Endothelial cell of umbilical vein (primary cell): ENCODE data around the gene C5AR2. TPM values are rescaled to one million over a fixed set of nuclear protein-coding genes. Genes with fewer than 3 reads are reported as not detected.

ENCODE experiments used
- BruUV-seq: library from RNA; stranded (reverse); fragments of 400-500 nt; replicated peaks from 2 replicates; lab custom pipeline; 2021; lab: Mats Ljungman, UMichigan
- CTCF ChIA-PET: fragments of 300-600, 350-600 bp; sonication (Branson Sonifier 250); formaldehyde crosslinking; loops from one replicate; lab custom pipeline; 2021; ENCODE audit warnings: antibody characterized with exemption, inconsistent platforms; lab: Charles Lee
- POLR2A ChIA-PET: fragments of 300-600, 350-600 bp; sonication (Branson Sonifier 250); formaldehyde crosslinking; loops from one replicate; lab custom pipeline; 2021; ENCODE audit warnings: antibody characterized with exemption, inconsistent platforms; lab: Charles Lee
- DNase-seq: peaks from one replicate; pipeline ENCODE4 v3.0.0-alpha.2; 2011; ENCODE audit warnings: low read depth, low spot score
- FAIRE-seq: peaks from 2 replicates; lab custom pipeline; 2011; peaks lifted over from hg19 to GRCh38; lab: Jason Lieb, UNC
- H2AFZ ChIP-seq: 2 replicates; pipeline ENCODE4 v1.6.0; 2012; ENCODE audit warnings: low read depth, low read length, control low read depth, inconsistent platforms
- H3K27ac ChIP-seq: 2 replicates; pipeline ENCODE4 v1.5.1; 2011; ENCODE audit warnings: low read depth, mild to moderate bottlenecking, control low read depth, low read length, moderate library complexity; ENCODE audit not compliant: insufficient read depth
- H3K27me3 ChIP-seq, 2 experiments: 2 replicates each; pipeline versions ENCODE4 v1.6.0 to v1.6.1; 2011; ENCODE audit warnings: low read length in 2 of 2, mixed read lengths in 1 of 2; ENCODE audit not compliant: control insufficient read depth in 2 of 2, insufficient read depth in 2 of 2
- H3K36me3 ChIP-seq, 2 experiments: 2 replicates in 1 of 2; 3 replicates in 1 of 2; pipeline ENCODE4 v1.5.1; 2011; ENCODE audit warnings: low read length in 2 of 2, mild to moderate bottlenecking in 1 of 2, moderate library complexity in 1 of 2; ENCODE audit not compliant: control insufficient read depth in 2 of 2, insufficient read depth in 2 of 2; ENCODE audit errors: extremely low read depth in 1 of 2
- H3K4me1 ChIP-seq: 3 replicates; pipeline ENCODE4 v1.5.1; 2011; ENCODE audit warnings: mild to moderate bottlenecking, low read length; ENCODE audit not compliant: control insufficient read depth, insufficient read depth; ENCODE audit errors: extremely low read depth
- H3K4me2 ChIP-seq: 2 replicates; pipeline ENCODE4 v1.6.1; 2011; ENCODE audit warnings: low read length, control low read depth, mixed read lengths; ENCODE audit not compliant: insufficient read depth
- H3K4me3 ChIP-seq, 3 experiments: fragments of 200-600 bp in 1 of 3; sonication (generic), shearing (Covaris generic) in 1 of 3; replicated peaks in 1 of 3; 2 replicates each; pipeline ENCODE4 v1.5.1; 2011 to 2016; ENCODE audit warnings: control low read depth in 3 of 3, low read length in 3 of 3, mild to moderate bottlenecking in 2 of 3, inconsistent platforms in 1 of 3, low read depth in 1 of 3, moderate library complexity in 1 of 3; ENCODE audit not compliant: insufficient read depth in 1 of 3
- H3K79me2 ChIP-seq: 2 replicates; pipeline ENCODE4 v1.6.0; 2012; ENCODE audit warnings: low read length, inconsistent platforms; ENCODE audit not compliant: control insufficient read depth, insufficient read depth
- H3K9ac ChIP-seq: replicated peaks from 2 replicates; pipeline ENCODE3; 2011; ENCODE audit warnings: low read length, control low read depth; ENCODE audit not compliant: insufficient read depth; ENCODE audit errors: extremely low read depth
- H3K9me1 ChIP-seq: replicated peaks from 3 replicates; pipeline ENCODE4 v1.6.0; 2011; ENCODE audit warnings: mild to moderate bottlenecking, low read length; ENCODE audit not compliant: control insufficient read depth, insufficient read depth; ENCODE audit errors: extremely low read depth
- H3K9me3 ChIP-seq: replicated peaks from 2 replicates; pipeline ENCODE4 v1.5.1; 2012; ENCODE audit warnings: low read length, inconsistent platforms; ENCODE audit not compliant: control insufficient read depth, insufficient read depth
- H4K20me1 ChIP-seq: replicated peaks from 2 replicates; pipeline ENCODE3; 2011; ENCODE audit warnings: mild to moderate bottlenecking, low read length; ENCODE audit not compliant: control insufficient read depth, insufficient read depth; ENCODE audit errors: extremely low read depth
- CTCF ChIP-seq, 2 donors: IDR thresholded peaks; 1 replicate in 1 of 2; 2 replicates in 1 of 2; pipeline ENCODE4 v1.5.1; 2011; ENCODE audit warnings: low read length in 2 of 2, mild to moderate bottlenecking in 2 of 2, moderate library complexity in 2 of 2, control low read depth in 1 of 2, inconsistent platforms in 1 of 2, low read depth in 1 of 2; ENCODE audit not compliant: insufficient read depth in 1 of 2; ENCODE audit errors: extremely low read depth in 1 of 2
- EZH2 ChIP-seq: IDR thresholded peaks from 2 replicates; pipeline ENCODE4 v1.6.1; 2012; ENCODE audit warnings: borderline replicate concordance, low read depth, mild to moderate bottlenecking, moderate library complexity, low read length, inconsistent platforms; ENCODE audit not compliant: severe bottlenecking
- FOS ChIP-seq: IDR thresholded peaks from 2 replicates; pipeline ENCODE4 v1.6.1; 2011; ENCODE audit warnings: mild to moderate bottlenecking, low read length, moderate library complexity, borderline replicate concordance; ENCODE audit not compliant: insufficient read depth
- GATA2 ChIP-seq: IDR thresholded peaks from 2 replicates; pipeline ENCODE4 v1.7.0; 2011; ENCODE audit warnings: low read depth, mild to moderate bottlenecking, moderate library complexity, mixed read lengths, low read length; ENCODE audit not compliant: insufficient read length, insufficient read depth
- JUN ChIP-seq: IDR thresholded peaks from 2 replicates; pipeline ENCODE4 v1.6.1; 2011; ENCODE audit warnings: borderline replicate concordance, low read depth; ENCODE audit not compliant: insufficient read length, insufficient read depth
- MAX ChIP-seq: IDR thresholded peaks from 2 replicates; pipeline ENCODE4 v1.6.1; 2011; ENCODE audit not compliant: insufficient read depth, insufficient read length
- MYC ChIP-seq: IDR thresholded peaks from one replicate; pipeline ENCODE4 v1.6.1; 2011; ENCODE audit warnings: mild to moderate bottlenecking, low read depth, low read length
- POLR2A ChIP-seq: IDR thresholded peaks from 2 replicates; pipeline ENCODE4 v1.6.1; 2012; ENCODE audit warnings: low read depth, mild to moderate bottlenecking, control low read depth, low read length
- POLR2AphosphoS5 ChIP-seq: IDR thresholded peaks from 2 replicates; pipeline ENCODE4 v1.6.1; 2012; ENCODE audit warnings: low read depth, mild to moderate bottlenecking, control low read depth, low read length, moderate library complexity; ENCODE audit not compliant: insufficient read depth
- dilution Hi-C: fragments of 300-500 bp; cut with MboI; formaldehyde crosslinking; loops from one replicate; pipeline ENCODE4 v1.15.0; 2019; ENCODE audit warnings: low sequenced_read_pairs; ENCODE audit not compliant: extremely low pct_ligation_motif_present
- intact Hi-C: fragments of 100-400 bp; cut with micrococcal nuclease; formaldehyde crosslinking; loops from one replicate; pipeline ENCODE4 v1.10.0; 2022
- polyA plus RNA-seq, 4 experiments: library from polyadenylated mRNA; depleted of rRNA in 3 of 4; stranded (reverse) in 3 of 4; unstranded in 1 of 4; fragments of >200 nt; gene quantifications; 2 replicates each; pipeline versions ENCODE4 v1.2.1 to v1.2.3, GENCODE V29; 2011 to 2012; ENCODE audit warnings: missing spikeins in 1 of 4
- total RNA-seq: library from RNA; stranded (reverse); gene quantifications from 2 replicates; pipeline ENCODE4 v1.2.3, GENCODE V29; 2021

Gene C5AR2
- total and polyA plus RNA-seq, 2 donors (not counting 3 experiments of a cell fraction or from before 2014, with no cell fraction given): not detected

GRCh38 chr19:47380559-47380958, 48.6 kb downstream of the C5AR2 start:
- Histone ChIP-seq H4K20me1 (no peaks in the 10 kb centered on the region), H2AFZ (no peak overlapping the region), H3K4me3 (no peak overlapping the region), H3K27me3 (no peaks in the 10 kb centered on the region), H3K79me2 (no peaks in the 10 kb centered on the region), H3K9me3 (no peaks in the 10 kb centered on the region), H3K4me1 (no peaks in the 10 kb centered on the region), H3K9ac (no peak overlapping the region), H3K9me1 (no peaks in the 10 kb centered on the region), H3K36me3 (peaks cover 5 to 55% of the 10 kb centered on the region in 2 experiments), H3K27ac (no peak overlapping the region), H3K4me2 (no peak overlapping the region)
- ChIA-PET CTCF (no interaction called here), POLR2A (no interaction called here)
- dilution Hi-C loops: no loop called here
- FAIRE-seq (no peak), DNase-seq (no peak)
- intact Hi-C loops: no loop called here
- TF ChIP-seq JUN (no peak), EZH2 (no peak), MYC (no peak), CTCF (IDR thresholded peaks at IDR 0.05; ENCODE audit: extremely low read depth in 1 of 2, insufficient read depth in 1 of 2, low read depth in 1 of 2, low read length in 2 of 2) (no peak), MAX (no peak), POLR2AphosphoS5 (no peak), FOS (no peak), POLR2A (no peak), GATA2 (no peak)
- BruUV-seq: no TSS peak
